ENCODE measurements around the gene ARHGEF12. TPM values are rescaled to one million over a fixed set of nuclear protein-coding genes. Genes with fewer than 3 reads are reported as not detected.
A peak's percentile ranks its signal among the peaks of the same experiment; 100 is the strongest.

Gene ARHGEF12
- total RNA-seq, 1 donor from 2014 or later = 36.5 TPM

DNA sequence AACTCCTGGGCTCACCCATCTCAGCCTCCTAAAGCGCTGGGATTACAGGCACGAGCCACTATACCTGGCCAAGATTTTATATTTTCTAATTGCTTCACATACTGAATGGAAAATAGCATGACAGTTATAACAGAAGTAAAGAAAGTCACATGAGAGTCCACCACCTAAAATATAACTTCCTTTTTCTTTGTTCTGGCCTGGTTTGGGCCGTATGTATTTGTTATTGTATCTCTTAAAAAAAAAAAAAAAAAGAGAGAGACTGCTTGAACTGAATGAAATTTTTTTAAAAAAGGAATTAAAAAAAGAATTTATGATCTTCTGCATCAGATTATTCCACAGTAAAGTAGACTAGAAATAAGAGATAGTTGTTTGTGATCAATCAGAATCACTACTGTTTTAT is 89.3 kb downstream of the ARHGEF12 start:
- TF ChIP-seq, protein P1, sequence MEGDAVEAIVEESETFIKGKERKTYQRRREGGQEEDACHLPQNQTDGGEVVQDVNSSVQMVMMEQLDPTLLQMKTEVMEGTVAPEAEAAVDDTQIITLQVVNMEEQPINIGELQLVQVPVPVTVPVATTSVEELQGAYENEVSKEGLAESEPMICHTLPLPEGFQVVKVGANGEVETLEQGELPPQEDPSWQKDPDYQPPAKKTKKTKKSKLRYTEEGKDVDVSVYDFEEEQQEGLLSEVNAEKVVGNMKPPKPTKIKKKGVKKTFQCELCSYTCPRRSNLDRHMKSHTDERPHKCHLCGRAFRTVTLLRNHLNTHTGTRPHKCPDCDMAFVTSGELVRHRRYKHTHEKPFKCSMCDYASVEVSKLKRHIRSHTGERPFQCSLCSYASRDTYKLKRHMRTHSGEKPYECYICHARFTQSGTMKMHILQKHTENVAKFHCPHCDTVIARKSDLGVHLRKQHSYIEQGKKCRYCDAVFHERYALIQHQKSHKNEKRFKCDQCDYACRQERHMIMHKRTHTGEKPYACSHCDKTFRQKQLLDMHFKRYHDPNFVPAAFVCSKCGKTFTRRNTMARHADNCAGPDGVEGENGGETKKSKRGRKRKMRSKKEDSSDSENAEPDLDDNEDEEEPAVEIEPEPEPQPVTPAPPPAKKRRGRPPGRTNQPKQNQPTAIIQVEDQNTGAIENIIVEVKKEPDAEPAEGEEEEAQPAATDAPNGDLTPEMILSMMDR (conservative IDR thresholded peaks at IDR 0.05; ENCODE audit: low read depth, low read length) = no peak
- no peak overlapping the region for H3K4me3 ChIP-seq (ENCODE audit: low read depth, low read length)

DNA sequence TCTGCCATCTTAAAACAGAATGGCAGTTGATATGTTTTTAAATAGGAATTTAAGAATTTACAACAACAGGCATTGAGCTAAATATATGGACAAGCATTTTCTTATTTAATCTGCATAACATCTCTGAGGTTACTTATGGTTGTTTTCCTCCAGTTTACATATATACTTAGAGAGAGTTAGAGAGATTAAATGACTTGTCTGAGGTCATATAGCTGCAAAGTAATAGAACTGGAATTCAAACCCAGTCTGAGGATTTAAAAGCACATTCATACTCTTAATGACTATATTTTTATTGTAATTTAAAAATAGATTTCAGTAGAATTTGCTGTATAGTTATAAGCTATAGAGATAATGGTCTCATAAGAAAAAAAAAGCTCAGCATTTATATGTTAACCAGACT is 93.9 kb downstream of the ARHGEF12 start:
- no peak overlapping the region for H3K4me3 ChIP-seq (ENCODE audit: low read depth, low read length)
- TF ChIP-seq, protein P1 (conservative IDR thresholded peaks at IDR 0.05; ENCODE audit: low read depth, low read length) = no peak
- DNase-seq (ENCODE audit: low read depth) = no peak

More for the DNA sequence above, 89.3 kb downstream of the ARHGEF12 start:
- no peak for DNase-seq (ENCODE audit: low read depth)

DNA sequence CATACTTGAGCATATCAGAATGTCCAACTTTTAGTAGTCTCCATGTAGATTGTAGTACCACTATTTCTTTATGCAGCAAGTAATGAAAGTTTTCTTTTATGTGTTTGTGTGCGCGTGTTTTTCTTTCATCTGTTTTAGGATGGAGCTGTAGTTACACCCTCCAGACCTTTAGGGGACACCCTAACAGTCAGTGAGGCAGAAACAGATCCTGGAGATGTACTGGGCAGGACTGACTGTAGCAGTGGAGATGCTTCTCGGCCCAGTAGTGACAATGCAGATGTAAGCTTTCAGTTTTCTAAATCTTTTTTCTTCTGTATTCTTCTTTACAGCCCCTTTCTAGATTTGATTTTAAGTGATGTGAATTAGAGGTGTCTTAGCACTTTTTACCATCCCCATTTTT is 95.4 kb downstream of the ARHGEF12 start:
- TF ChIP-seq, protein P1 (conservative IDR thresholded peaks at IDR 0.05; ENCODE audit: low read depth, low read length) = peak; percentile 47
- H3K4me3 ChIP-seq (ENCODE audit: low read depth, low read length) = no peak overlapping the region
- DNase-seq (ENCODE audit: low read depth) = peak; percentile 44

DNA sequence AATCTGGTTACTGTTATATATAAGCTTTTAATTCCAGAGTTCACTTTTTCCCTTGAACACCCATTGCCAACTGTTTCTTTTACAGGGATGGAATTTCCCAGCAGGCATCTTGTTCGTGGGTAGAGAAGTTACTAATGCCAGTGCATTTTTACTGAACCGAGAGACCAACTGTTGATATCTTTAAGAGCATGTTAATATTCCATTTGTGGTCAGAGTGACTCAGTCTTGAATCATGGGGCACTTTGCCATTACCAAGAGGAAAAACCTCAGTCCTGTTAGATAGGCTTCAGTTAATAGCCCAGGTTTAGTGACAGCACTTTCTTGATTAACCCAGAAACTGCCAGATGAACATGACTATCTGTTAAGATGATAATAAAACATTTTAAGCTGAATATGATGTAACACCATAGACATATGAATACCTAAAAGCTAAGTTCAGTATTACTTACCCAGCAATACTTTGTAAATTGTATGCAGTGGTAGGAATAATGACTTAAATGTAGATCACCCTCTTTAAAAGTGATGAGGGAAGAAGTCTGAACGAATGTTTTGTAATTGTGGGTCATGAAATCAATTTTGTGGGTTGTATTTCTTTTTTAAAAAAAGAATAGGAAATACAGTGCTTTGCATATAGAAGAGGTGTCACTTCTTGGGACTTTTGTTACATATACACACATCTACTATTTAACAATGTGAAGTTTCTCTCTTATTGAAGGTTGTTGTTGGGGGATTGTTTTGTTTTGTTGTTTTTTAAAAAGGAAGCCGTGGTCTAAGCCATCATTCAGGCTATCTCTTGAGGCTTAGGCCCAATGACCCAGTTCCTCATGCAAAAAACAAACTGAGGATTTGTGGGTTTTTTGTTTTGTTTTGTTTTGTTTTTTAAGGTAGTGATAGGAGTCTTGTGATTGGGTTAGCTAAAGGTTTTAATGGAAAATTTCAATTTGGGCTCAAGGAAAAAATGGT is 96.1 kb downstream of the ARHGEF12 start:
- H3K4me3 ChIP-seq (ENCODE audit: low read depth, low read length) = no peak overlapping the region
- TF ChIP-seq, protein P1 (conservative IDR thresholded peaks at IDR 0.05; ENCODE audit: low read depth, low read length) = no peak
- peak; percentile 99 for DNase-seq (ENCODE audit: low read depth)

DNA sequence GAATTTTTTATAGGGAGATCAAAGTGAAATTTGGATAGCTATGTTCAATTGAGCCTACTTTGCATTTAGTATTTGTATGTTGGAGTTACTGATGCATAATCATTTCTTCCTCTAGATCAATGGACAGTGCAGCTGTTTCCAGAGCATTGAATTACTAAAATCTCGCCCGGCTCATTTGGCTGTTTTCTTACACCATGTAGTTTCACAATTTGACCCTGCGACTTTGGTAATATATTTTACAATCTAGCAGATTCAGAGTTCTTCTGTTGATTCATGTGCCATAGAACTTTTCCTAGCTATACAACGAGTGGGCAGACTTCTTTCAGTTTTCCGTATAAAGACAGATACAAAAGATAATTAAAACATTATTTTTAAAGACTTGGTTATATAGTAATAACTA is 105.4 kb downstream of the ARHGEF12 start:
- TF ChIP-seq, protein P1 (conservative IDR thresholded peaks at IDR 0.05; ENCODE audit: low read depth, low read length) = no peak
- H3K4me3 ChIP-seq (ENCODE audit: low read depth, low read length) = no peak overlapping the region
- no peak for DNase-seq (ENCODE audit: low read depth)

DNA sequence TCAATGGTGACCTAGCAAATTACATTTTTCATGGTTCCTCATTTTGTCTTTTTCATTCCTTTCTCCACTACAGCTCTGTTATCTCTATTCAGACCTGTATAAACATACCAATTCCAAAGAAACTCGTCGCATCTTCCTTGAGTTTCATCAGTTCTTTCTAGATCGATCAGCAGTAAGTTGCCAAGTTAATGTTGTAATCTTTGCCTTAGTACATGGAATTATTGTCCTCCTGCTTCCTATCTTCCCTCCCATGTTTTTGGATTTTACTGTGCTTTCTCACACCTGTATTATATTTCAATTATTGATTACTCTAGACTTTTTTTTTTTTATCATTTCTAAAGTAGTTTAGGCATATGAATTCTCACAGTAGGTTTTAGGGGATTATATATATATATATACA is 105.8 kb downstream of the ARHGEF12 start:
- no peak for DNase-seq (ENCODE audit: low read depth)
- TF ChIP-seq, protein P1 (conservative IDR thresholded peaks at IDR 0.05; ENCODE audit: low read depth, low read length) = no peak
- H3K4me3 ChIP-seq (ENCODE audit: low read depth, low read length) = no peak overlapping the region

Data from epithelial cell of proximal tubule (primary cell).